HEK293T (cell line): ENCODE measurements around the gene ZC3H4.

ENCODE experiments used
- ELF4 ChIP-seq: fragments of 450-650 bp; IDR thresholded peaks from 2 replicates; pipeline ENCODE4 v1.6.1; 2017; ENCODE audit warnings: antibody characterized with exemption
- FOXA1 ChIP-seq: fragments of 450-650 bp; IDR thresholded peaks from 2 replicates; pipeline ENCODE4 v1.6.1; 2016; ENCODE audit warnings: mild to moderate bottlenecking
- FOXM1 ChIP-seq: fragments of 450-650 bp; IDR thresholded peaks from 2 replicates; pipeline ENCODE4 v1.6.1; 2017; ENCODE audit warnings: mild to moderate bottlenecking, borderline replicate concordance
- HDGF ChIP-seq: fragments of 450-650 bp; IDR thresholded peaks from 2 replicates; pipeline ENCODE4 v1.6.1; 2017; ENCODE audit warnings: antibody characterized with exemption, borderline replicate concordance
- SP1 ChIP-seq: fragments of 450-650 bp; IDR thresholded peaks from 2 replicates; pipeline ENCODE4 v1.6.1; 2017
- TARDBP ChIP-seq: fragments of 450-650 bp; IDR thresholded peaks from 2 replicates; pipeline ENCODE4 v1.6.1; 2016

GRCh38 chr19:47144630-47145029, 31.1 kb upstream of the ZC3H4 start:
- TF ChIP-seq ELF4 = no peak
- TF ChIP-seq SP1 = no peak
- no peak for TF ChIP-seq TARDBP
- no peak for TF ChIP-seq FOXM1
- TF ChIP-seq FOXA1 = no peak
- TF ChIP-seq HDGF = no peak
